ENCODE measurements around the gene FRY.

The FRY gene

DNA sequence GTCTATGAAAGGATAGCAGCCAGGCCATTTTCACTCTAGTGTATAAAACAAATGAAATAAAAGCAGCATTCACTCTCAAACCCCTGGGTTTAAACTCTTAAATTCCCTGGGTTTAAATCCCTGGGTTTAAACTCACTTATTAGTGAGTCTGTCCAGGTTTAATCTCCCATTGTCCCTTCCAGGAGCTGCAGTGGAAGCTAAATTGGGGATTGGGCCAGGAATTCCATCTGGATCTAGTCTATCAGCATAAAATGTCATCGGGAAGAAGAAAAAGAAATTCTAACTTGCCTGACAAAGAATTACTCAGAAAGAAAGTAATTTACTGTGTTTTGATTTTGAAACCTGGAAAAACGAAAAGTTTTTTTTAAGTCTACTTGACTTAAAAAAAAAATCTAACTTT is 54.8 kb downstream of the FRY start:
- no peak for DNase-seq (ENCODE audit: low read depth)

DNA sequence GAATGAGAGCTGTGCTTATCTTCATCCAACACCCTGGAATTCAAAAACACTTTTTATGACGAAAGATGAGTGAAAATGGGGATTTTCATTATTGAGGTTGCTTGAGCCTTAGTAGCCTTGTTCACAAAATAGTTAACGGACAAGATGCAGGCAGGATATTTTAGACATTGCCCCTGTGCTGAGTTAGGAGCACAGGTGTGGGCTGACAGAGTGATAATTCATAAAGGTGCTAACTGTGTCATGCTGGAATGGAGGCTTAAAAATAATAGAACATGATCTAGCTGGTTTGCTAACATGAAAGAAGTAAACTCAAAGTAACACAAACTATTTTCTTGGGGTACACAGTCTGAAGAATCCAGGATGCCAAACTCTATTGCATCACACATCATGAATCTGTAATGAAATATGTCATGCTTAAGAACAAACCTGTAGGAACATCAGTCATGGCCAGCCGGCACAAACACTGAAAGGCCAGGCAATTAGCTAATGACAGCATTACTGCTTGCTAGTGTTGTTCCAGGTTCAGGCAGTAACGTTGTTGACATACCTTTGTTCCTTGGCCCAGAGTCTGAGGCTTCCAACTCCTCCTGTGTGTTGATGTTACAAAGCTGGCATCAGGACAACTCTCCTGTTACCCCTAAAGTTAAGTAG is 55.3 kb downstream of the FRY start:
- DNase-seq (ENCODE audit: low read depth) = no peak

DNA sequence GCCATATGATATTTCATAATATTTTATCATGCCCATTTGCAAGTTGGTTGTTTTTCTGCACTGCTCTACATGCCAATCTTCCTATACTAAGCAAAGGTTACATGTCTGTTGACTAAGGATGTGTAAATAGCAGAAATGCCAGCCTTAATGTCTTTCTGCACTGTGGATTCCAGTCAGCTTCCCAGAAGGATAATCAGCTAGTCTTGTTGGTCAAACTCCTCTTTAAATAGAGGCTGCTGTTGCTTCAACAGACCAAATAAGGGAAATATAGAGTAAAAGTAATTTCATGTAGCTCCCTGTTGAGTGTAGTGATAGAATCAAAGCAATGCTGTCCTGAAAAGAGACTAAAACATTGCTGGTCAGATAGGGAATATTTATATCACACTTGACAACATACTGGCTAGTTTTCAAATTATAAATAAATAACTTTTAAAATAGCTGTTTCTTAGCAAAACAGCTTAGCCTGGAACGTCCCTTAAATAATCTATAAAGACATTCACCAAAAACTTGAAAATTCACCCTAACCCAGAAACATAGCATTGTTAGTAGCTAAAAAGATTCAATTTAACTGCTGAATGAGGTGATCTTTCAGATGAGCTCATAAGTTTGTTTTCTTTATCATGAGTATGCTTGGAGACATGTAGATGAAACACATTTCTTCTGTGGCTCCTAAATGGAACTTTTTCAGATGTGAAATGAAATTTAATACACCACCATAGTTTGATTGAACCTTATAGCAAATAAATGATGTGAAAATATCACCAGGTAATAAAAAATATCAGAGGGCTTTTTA is 56.6 kb downstream of the FRY start:
- no peak for DNase-seq (ENCODE audit: low read depth)

- DNase-seq (ENCODE audit: low read depth) = no peak
Observed at GRCh38 chr13:32092496-32092895, 60.9 kb downstream of the FRY start.

DNA sequence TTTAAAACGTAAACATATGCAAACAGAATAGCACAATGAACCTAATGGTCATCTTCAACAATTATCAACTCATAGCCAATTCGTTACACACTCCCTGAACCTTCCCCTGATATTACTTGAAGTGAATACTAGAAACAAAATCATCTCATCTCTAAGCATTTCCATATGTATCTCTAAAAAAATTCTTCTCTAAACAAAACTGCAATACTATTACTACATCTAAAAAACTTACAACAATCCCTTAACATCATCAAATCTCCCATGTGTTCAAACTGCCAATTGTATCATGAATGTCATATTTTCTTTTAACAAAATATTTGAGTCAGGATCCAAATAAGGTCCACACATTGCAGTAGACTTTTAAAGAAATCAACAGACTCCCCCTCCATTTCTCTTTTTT is 61.4 kb downstream of the FRY start:
- no peak for DNase-seq (ENCODE audit: low read depth)

DNA sequence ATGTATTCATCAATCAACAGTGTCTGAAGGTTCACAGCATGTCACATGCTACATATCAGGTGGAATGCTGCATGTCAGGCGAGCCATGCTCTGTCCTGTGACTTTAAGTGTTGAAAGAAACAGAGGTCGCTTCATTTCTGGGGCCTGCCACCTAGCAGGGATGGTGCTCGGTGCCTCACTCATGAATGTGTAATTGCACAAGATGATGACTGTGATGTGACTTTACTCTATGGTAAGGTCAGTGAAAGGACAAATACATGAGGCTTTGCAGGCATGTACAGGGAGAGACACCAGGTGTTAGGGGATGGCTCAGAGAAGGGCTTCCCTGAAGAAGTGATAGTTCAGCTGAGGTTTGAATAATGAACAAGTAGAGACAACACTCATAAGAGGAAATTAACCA is 66.7 kb downstream of the FRY start:
- DNase-seq (ENCODE audit: low read depth) = no peak

DNA sequence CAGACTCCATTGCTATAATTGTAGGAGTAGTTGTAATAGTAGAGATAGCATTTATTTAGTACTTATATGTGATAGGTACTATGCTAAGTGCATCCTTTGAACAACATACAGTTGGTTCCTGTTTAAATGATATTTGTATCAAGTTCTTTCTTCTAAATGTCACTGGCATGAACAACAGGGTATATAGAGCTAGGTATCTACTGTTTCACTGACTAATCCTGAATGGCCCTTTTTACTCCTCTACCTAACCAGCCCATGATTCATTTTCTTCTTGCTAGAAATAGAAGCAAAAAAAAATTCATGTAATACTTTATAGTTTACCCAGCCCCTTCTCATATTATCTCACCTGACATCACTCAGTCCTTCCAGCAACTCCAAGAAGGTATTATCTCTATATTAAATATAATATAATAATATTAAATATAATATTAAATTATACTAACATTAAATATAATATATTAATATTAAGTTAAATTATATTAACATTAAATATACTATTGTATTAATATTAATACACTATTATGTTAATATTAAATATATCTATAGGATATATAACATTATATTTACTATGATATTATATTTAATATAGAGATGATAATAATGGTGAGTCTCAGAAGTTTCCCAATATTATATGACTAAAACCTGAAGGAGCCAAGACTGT is 74.2 kb downstream of the FRY start:
- DNase-seq (ENCODE audit: low read depth) = no peak

GRCh38 chr13:32107474-32107873 is 75.9 kb downstream of the FRY start:
- DNase-seq (ENCODE audit: low read depth) = no peak

GRCh38 chr13:32107973-32108372 is 76.4 kb downstream of the FRY start:
- DNase-seq (ENCODE audit: low read depth) = no peak

- no peak for DNase-seq (ENCODE audit: low read depth)
Observed at GRCh38 chr13:32113532-32113931, 82.0 kb downstream of the FRY start.

- no peak for DNase-seq (ENCODE audit: low read depth)
Observed at GRCh38 chr13:32114284-32114950, 82.8 kb downstream of the FRY start.

- DNase-seq (ENCODE audit: low read depth) = no peak
Observed at GRCh38 chr13:32115066-32115465, 83.5 kb downstream of the FRY start.

DNA sequence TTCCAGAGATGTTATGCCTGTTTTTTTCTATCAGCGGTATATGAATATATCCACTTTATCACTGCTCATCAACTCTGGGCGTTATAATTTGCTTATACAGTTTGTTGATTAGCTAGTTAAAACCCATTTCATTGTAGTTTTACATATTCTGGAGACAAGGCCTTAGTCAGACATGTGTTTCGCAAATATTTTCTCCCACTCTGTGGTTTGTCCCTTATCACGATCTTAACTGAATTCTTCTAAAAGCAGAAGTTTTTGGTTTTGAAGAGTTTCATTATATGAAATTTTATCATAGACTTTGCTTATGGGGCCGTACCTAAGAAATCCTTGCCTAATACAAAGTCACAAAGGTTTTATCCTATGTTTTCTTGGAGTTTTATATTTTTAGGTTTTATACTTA is 84.6 kb downstream of the FRY start:
- DNase-seq (ENCODE audit: low read depth) = no peak

DNA sequence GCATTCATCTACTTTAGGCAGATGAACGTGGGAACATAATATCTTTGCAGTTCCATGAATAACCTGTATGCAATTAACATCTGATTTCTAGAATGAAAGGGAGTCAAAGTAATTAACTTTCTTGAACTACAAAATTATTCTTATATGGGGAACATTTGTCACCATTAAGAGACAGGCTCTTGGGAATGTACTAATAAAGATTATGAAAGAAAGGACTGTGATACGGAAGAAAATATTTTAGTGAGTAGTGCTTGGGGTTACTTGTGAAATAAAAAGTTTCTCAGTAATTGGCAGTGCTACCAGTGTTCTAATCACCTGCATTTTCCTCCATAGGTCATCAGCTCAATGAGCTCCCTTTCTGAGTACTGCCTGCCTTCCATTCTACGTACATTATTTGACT is 85.4 kb downstream of the FRY start:
- DNase-seq (ENCODE audit: low read depth) = no peak

- no peak for DNase-seq (ENCODE audit: low read depth)
Observed at GRCh38 chr13:32117701-32118100, 86.1 kb downstream of the FRY start.

- no peak for DNase-seq (ENCODE audit: low read depth)
Observed at GRCh38 chr13:32121316-32121715, 89.7 kb downstream of the FRY start.

GRCh38 chr13:32124743-32125142 is 93.2 kb downstream of the FRY start:
- no peak for DNase-seq (ENCODE audit: low read depth)

DNA sequence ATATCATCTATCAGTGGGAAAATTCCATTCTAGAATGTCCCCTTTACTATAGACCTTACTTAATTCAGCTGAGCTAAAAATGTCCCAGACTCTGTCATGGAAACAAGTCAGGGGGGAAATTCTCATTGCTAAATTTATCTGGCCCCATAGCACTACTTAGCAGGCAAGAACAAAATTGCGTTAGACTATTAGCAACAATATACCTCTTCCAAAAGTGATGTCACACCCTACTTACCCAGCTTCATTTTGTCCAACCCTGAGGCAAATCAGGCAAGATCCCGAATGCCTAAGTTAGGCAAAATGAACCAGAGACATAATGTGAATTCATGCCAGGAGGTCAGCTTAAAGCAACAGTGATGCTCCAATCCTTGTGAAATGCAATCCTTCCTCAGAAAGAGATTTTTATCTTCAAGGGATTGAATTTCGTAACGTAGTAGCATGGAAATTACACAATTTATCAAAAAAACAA is 93.7 kb downstream of the FRY start:
- no peak for DNase-seq (ENCODE audit: low read depth)

DNA sequence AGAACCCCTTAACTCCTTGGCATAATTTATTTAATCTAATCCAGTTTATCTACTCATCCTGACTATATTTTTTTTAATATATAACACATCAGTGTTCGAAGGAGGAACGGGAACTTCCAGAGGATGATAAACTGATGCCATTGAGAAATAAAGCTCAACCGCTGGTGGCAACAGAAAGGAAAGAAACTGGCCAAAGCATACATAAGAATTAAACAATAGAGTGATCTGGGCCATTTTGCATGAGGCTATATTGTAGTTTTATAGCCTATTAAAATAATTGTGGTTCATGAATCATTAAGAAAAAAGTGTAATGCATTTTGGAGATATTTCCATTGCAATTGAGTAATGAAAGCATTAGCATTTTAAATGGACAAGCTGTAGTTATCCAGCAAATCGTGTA is 94.2 kb downstream of the FRY start:
- no peak for DNase-seq (ENCODE audit: low read depth)

DNA sequence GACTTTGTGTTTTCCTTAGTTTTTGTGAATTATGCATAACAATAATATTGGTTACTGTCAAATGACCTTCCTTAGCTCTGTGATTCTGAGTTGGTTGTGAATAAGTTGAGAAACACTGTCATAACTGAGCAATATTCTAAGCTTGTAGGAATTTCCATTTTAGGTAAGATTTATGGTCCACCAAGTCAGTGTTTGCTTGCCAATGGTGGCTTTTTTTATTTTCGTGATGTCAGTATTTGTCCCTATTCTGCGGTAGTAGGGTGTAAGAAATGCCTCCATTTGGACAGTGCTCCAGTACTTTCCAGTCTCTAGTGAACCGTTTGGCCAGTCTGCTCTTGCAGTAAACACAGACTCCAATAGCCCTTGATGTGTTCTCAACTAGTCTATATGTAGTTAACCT is 94.7 kb downstream of the FRY start:
- no peak for DNase-seq (ENCODE audit: low read depth)

- DNase-seq (ENCODE audit: low read depth) = no peak
Observed at GRCh38 chr13:32126756-32127155, 95.2 kb downstream of the FRY start.

- DNase-seq (ENCODE audit: low read depth) = no peak
Observed at GRCh38 chr13:32127691-32128090, 96.1 kb downstream of the FRY start.

Measured in activated T-cell treated with anti-CD3 and anti-CD28 coated beads for 48 hours (primary cell).